ENCODE measurements around the gene PIK3CA. TPM values are rescaled to one million over a fixed set of nuclear protein-coding genes. Genes with fewer than 3 reads are reported as not detected.

Gene PIK3CA
- total RNA-seq, 1 experiment from 2014 or later: 12.0 TPM

GRCh38 chr3:179100652-179101051 is 47.5 kb upstream of the PIK3CA start:
- Mint-ChIP-seq H3K36me3 (ENCODE audit: insufficient read depth in 1 of 3, low read depth in 3 of 3) (no peaks in the 10 kb centered on the region), H3K27me3 (ENCODE audit: low read depth) (no peaks in the 10 kb centered on the region), H3K4me3 (no peak overlapping the region), H3K4me1 (no peaks in the 10 kb centered on the region), H3K27ac (no peak overlapping the region), H3K9me3 (no peaks in the 10 kb centered on the region)
- Histone ChIP-seq H3K9ac (ENCODE audit: extremely low read depth, insufficient read length, low read length) (no peak overlapping the region), H3K4ac (ENCODE audit: low read depth, low read length) (no peak overlapping the region), H3K56ac (ENCODE audit: insufficient read length, low read depth, low read length) (no peak overlapping the region), H4K5ac (ENCODE audit: insufficient read length, low read depth, low read length) (no peak overlapping the region), H3K4me2 (ENCODE audit: insufficient read depth, insufficient read length, low read length) (no peak overlapping the region), H2BK15ac (ENCODE audit: low read depth, low read length) (no peak overlapping the region), H2BK20ac (ENCODE audit: low read depth, low read length, poor library complexity, severe bottlenecking) (no peak overlapping the region), H3K14ac (ENCODE audit: insufficient read depth, low read length) (no peak overlapping the region), H2BK12ac (ENCODE audit: insufficient read length, low read depth, low read length) (no peak overlapping the region), H3T11ph (ENCODE audit: low read length) (no peak overlapping the region), H2BK120ac (ENCODE audit: low read depth, low read length, poor library complexity, severe bottlenecking) (no peak overlapping the region), H4K20me1 (ENCODE audit: control insufficient read depth, insufficient read depth, insufficient read length) (no peaks in the 10 kb centered on the region), H2AK5ac (ENCODE audit: insufficient read length, low read length) (no peak overlapping the region), H3K23me2 (ENCODE audit: insufficient read length, low read depth, low read length, poor library complexity, severe bottlenecking) (no peaks in the 10 kb centered on the region), H3K23ac (ENCODE audit: insufficient read length, low read depth, low read length) (no peak overlapping the region), H3K27me3 (ENCODE audit: insufficient read depth, low read length) (no peaks in the 10 kb centered on the region), H2AFZ (ENCODE audit: low read length) (no peak overlapping the region), H3K4me1 (ENCODE audit: insufficient read depth, low read length) (no peaks in the 10 kb centered on the region), H4K8ac (replicated peaks; ENCODE audit: insufficient read length, low read depth, low read length) (no peak overlapping the region), H3K79me2 (ENCODE audit: insufficient read depth, low read length) (no peaks in the 10 kb centered on the region), H3K79me1 (ENCODE audit: insufficient read depth, low read depth, low read length, poor library complexity, severe bottlenecking) (no peaks in the 10 kb centered on the region), H2BK5ac (ENCODE audit: insufficient read length, low read length) (no peak overlapping the region), H3K9me3 (ENCODE audit: control insufficient read depth, low read depth, low read length) (no peaks in the 10 kb centered on the region), H4K91ac (ENCODE audit: insufficient read length, low read depth, low read length) (no peak overlapping the region), H3K18ac (ENCODE audit: insufficient read length, low read depth, low read length) (no peak overlapping the region), H3K27ac (ENCODE audit: insufficient read length, low read depth, low read length) (no peak overlapping the region)
- no peak for DNase-seq
- no peak for TF ChIP-seq CTCF (conservative IDR thresholded peaks at IDR 0.05)

Data from H9 (cell line).